Measurements from ENCODE around the gene SLC26A8. TPM values are rescaled to one million over a fixed set of nuclear protein-coding genes. Genes with fewer than 3 reads are reported as not detected.

Gene SLC26A8
- total and polyA plus RNA-seq, 2 of the 13 experiments (the other 11 are each of a cell fraction or from before 2014, with no cell fraction given) = 0.46 TPM; not detected in 1

DNA sequence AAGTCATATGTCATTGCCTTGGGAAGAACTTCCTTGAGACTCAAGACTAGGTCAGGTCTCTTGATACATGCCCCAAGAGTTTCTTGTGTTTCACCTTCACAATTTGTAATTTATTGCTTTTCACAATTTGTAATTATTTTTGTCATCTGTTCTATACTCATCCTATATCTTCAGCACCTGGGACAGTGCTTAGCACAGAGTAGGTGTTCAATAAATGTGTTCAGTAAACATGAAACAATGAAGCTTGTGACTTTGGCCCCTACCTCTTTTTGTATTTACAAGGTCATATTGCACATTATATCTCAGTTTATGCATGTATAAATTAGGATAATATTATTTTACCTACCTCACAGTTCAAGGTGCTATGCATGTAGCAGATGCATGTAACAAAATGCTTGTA lies 82.1 kb downstream of the SLC26A8 start:
- Histone ChIP-seq H2AFZ (ENCODE audit: low read length) (no peak overlapping the region), H3K27me3 (ENCODE audit: control insufficient read depth in 1 of 2, insufficient read depth in 2 of 2, low read length in 2 of 2) (no peaks in the 10 kb centered on the region), H3K4me1 (ENCODE audit: insufficient read depth, low read length) (peaks cover 33% of the 10 kb centered on the region), H3K36me3 (replicated peaks in 1 of 2; ENCODE audit: control insufficient read depth in 1 of 2, insufficient read depth in 2 of 2, low read length in 2 of 2) (no peaks in the 10 kb centered on the region), H3K9me3 (ENCODE audit: low read length) (no peaks in the 10 kb centered on the region), H3K27ac (ENCODE audit: extremely low read length, insufficient read depth, low read length) (no peak overlapping the region), H3K4me3 (replicated peaks in 1 of 3; ENCODE audit: insufficient read depth in 1 of 3, low read depth in 2 of 3, low read length in 3 of 3) (no peak overlapping the region), H3K4me2 (ENCODE audit: low read depth, low read length) (no peak overlapping the region), H3K79me2 (ENCODE audit: insufficient read depth, low read length) (no peaks in the 10 kb centered on the region), H3K9ac (ENCODE audit: insufficient read depth, low read depth, low read length) (no peak overlapping the region), H4K20me1 (ENCODE audit: insufficient read depth, low read length) (no peaks in the 10 kb centered on the region)
- no peak for ATAC-seq
- ChIA-PET POLR2A (no interaction called here), CTCF (ENCODE audit: low intra/inter-chr PET ratio, low total read pairs) (no interaction called here)
- intact Hi-C loops (cut with micrococcal nuclease; ENCODE audit: unreplicated experiment) (loop anchor here (10.0 kb wide), 1 partner anchor 82 kb away; the partner anchor contains the start of genes MAPK14 and SLC26A8), in situ Hi-C loops (cut with HindIII; ENCODE audit: extremely low pct_ligation_motif_present, low pct_unique_long_range_greater_than_20kb) (no loop called here)
- FAIRE-seq = no peak
- no peak for DNase-seq (ENCODE audit: low spot score)
- no TSS peak for BruUV-seq (replicated peaks)
- TF ChIP-seq, protein P1, sequence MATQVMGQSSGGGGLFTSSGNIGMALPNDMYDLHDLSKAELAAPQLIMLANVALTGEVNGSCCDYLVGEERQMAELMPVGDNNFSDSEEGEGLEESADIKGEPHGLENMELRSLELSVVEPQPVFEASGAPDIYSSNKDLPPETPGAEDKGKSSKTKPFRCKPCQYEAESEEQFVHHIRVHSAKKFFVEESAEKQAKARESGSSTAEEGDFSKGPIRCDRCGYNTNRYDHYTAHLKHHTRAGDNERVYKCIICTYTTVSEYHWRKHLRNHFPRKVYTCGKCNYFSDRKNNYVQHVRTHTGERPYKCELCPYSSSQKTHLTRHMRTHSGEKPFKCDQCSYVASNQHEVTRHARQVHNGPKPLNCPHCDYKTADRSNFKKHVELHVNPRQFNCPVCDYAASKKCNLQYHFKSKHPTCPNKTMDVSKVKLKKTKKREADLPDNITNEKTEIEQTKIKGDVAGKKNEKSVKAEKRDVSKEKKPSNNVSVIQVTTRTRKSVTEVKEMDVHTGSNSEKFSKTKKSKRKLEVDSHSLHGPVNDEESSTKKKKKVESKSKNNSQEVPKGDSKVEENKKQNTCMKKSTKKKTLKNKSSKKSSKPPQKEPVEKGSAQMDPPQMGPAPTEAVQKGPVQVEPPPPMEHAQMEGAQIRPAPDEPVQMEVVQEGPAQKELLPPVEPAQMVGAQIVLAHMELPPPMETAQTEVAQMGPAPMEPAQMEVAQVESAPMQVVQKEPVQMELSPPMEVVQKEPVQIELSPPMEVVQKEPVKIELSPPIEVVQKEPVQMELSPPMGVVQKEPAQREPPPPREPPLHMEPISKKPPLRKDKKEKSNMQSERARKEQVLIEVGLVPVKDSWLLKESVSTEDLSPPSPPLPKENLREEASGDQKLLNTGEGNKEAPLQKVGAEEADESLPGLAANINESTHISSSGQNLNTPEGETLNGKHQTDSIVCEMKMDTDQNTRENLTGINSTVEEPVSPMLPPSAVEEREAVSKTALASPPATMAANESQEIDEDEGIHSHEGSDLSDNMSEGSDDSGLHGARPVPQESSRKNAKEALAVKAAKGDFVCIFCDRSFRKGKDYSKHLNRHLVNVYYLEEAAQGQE (IDR thresholded peaks at IDR 0.05; ENCODE audit: borderline replicate concordance in 1 of 2, low read depth in 1 of 2, low read length in 2 of 2) = peak in 1 of 2 experiments; percentile 89; a peak in 2 of 4 replicates
- TF ChIP-seq, protein P2, sequence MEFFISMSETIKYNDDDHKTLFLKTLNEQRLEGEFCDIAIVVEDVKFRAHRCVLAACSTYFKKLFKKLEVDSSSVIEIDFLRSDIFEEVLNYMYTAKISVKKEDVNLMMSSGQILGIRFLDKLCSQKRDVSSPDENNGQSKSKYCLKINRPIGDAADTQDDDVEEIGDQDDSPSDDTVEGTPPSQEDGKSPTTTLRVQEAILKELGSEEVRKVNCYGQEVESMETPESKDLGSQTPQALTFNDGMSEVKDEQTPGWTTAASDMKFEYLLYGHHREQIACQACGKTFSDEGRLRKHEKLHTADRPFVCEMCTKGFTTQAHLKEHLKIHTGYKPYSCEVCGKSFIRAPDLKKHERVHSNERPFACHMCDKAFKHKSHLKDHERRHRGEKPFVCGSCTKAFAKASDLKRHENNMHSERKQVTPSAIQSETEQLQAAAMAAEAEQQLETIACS (CRISPR knock-in tag; IDR thresholded peaks at IDR 0.05) = no peak
- TF ChIP-seq MIER2 (CRISPR knock-in tag; IDR thresholded peaks at IDR 0.05) (peak; percentile 90), ZKSCAN1 (IDR thresholded peaks at IDR 0.05; ENCODE audit: low read length) (peak; percentile 80; the same call in 1 of the 2 replicates), BRCA1 (CRISPR knock-in tag; IDR thresholded peaks at IDR 0.05) (no peak), ASH2L (IDR thresholded peaks at IDR 0.05; ENCODE audit: insufficient read length, low read depth, low read length) (no peak), EZH2 (conservative IDR thresholded peaks at IDR 0.05; ENCODE audit: low read depth, low read length) (no peak)
- TF ChIP-seq, protein P3, sequence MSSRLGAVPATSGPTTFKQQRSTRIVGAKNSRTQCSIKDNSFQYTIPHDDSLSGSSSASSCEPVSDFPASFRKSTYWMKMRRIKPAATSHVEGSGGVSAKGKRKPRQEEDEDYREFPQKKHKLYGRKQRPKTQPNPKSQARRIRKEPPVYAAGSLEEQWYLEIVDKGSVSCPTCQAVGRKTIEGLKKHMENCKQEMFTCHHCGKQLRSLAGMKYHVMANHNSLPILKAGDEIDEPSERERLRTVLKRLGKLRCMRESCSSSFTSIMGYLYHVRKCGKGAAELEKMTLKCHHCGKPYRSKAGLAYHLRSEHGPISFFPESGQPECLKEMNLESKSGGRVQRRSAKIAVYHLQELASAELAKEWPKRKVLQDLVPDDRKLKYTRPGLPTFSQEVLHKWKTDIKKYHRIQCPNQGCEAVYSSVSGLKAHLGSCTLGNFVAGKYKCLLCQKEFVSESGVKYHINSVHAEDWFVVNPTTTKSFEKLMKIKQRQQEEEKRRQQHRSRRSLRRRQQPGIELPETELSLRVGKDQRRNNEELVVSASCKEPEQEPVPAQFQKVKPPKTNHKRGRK (CRISPR knock-in tag; IDR thresholded peaks at IDR 0.05) = no peak
- TF ChIP-seq, protein P4, sequence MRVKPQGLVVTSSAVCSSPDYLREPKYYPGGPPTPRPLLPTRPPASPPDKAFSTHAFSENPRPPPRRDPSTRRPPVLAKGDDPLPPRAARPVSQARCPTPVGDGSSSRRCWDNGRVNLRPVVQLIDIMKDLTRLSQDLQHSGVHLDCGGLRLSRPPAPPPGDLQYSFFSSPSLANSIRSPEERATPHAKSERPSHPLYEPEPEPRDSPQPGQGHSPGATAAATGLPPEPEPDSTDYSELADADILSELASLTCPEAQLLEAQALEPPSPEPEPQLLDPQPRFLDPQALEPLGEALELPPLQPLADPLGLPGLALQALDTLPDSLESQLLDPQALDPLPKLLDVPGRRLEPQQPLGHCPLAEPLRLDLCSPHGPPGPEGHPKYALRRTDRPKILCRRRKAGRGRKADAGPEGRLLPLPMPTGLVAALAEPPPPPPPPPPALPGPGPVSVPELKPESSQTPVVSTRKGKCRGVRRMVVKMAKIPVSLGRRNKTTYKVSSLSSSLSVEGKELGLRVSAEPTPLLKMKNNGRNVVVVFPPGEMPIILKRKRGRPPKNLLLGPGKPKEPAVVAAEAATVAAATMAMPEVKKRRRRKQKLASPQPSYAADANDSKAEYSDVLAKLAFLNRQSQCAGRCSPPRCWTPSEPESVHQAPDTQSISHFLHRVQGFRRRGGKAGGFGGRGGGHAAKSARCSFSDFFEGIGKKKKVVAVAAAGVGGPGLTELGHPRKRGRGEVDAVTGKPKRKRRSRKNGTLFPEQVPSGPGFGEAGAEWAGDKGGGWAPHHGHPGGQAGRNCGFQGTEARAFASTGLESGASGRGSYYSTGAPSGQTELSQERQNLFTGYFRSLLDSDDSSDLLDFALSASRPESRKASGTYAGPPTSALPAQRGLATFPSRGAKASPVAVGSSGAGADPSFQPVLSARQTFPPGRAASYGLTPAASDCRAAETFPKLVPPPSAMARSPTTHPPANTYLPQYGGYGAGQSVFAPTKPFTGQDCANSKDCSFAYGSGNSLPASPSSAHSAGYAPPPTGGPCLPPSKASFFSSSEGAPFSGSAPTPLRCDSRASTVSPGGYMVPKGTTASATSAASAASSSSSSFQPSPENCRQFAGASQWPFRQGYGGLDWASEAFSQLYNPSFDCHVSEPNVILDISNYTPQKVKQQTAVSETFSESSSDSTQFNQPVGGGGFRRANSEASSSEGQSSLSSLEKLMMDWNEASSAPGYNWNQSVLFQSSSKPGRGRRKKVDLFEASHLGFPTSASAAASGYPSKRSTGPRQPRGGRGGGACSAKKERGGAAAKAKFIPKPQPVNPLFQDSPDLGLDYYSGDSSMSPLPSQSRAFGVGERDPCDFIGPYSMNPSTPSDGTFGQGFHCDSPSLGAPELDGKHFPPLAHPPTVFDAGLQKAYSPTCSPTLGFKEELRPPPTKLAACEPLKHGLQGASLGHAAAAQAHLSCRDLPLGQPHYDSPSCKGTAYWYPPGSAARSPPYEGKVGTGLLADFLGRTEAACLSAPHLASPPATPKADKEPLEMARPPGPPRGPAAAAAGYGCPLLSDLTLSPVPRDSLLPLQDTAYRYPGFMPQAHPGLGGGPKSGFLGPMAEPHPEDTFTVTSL (CRISPR knock-in tag; IDR thresholded peaks at IDR 0.05; ENCODE audit: borderline replicate concordance) = no peak
- TF ChIP-seq, protein P5, sequence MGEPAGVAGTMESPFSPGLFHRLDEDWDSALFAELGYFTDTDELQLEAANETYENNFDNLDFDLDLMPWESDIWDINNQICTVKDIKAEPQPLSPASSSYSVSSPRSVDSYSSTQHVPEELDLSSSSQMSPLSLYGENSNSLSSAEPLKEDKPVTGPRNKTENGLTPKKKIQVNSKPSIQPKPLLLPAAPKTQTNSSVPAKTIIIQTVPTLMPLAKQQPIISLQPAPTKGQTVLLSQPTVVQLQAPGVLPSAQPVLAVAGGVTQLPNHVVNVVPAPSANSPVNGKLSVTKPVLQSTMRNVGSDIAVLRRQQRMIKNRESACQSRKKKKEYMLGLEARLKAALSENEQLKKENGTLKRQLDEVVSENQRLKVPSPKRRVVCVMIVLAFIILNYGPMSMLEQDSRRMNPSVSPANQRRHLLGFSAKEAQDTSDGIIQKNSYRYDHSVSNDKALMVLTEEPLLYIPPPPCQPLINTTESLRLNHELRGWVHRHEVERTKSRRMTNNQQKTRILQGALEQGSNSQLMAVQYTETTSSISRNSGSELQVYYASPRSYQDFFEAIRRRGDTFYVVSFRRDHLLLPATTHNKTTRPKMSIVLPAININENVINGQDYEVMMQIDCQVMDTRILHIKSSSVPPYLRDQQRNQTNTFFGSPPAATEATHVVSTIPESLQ (CRISPR knock-in tag; conservative IDR thresholded peaks at IDR 0.05) = no peak
